GM19025 (cell line): Measurements from ENCODE around the gene FAM83G.
"Not testable (repeated sequence)": the region's sequence is repeated elsewhere in the genome, so short reads cannot be mapped to it uniquely, and the experiment has no call there.

Experiments used
- ATAC-seq: cut with Tn5 transposase; IDR thresholded peaks from one replicate; pipeline ENCODE4 v1.9.1; 2021; ENCODE audit warnings: mild to moderate bottlenecking, low read depth, moderate library complexity; ENCODE audit not compliant: unreplicated experiment

The FAM83G gene

GRCh38 chr17:18933102-18934058, 71.2 kb downstream of the FAM83G start:
- no peak for ATAC-seq

GRCh38 chr17:18932360-18933055, 72.1 kb downstream of the FAM83G start:
- no peak for ATAC-seq

- no peak for ATAC-seq
Observed at GRCh38 chr17:18928628-18929125, 75.9 kb downstream of the FAM83G start.

GRCh38 chr17:18925187-18925586, 79.4 kb downstream of the FAM83G start:
- ATAC-seq: no peak

- ATAC-seq: not testable (repeated sequence)
Observed at GRCh38 chr17:18922596-18922995, 82.0 kb downstream of the FAM83G start.

GRCh38 chr17:18921912-18922451, 82.6 kb downstream of the FAM83G start:
- ATAC-seq: peak; percentile 62

- no peak for ATAC-seq
Observed at GRCh38 chr17:18921485-18921884, 83.1 kb downstream of the FAM83G start.

GRCh38 chr17:18920911-18921441, 83.6 kb downstream of the FAM83G start:
- ATAC-seq: no peak

GRCh38 chr17:18919963-18920362, 84.6 kb downstream of the FAM83G start:
- no peak for ATAC-seq
